Fibroblast of skin of back (primary cell): ENCODE data around the gene TTC28. TPM values are rescaled to one million over a fixed set of nuclear protein-coding genes. Genes with fewer than 3 reads are reported as not detected.
"Not testable (repeated sequence)": the region's sequence is repeated elsewhere in the genome, so short reads cannot be mapped to it uniquely, and the experiment has no call there.

Experiments
- DNase-seq: peaks from one replicate; pipeline ENCODE4 v3.0.0-alpha.2; 2013
- polyA plus RNA-seq, 2 experiments: library from polyadenylated mRNA; unstranded; fragments of 120-200 nt; gene quantifications; one replicate each; pipeline ENCODE4 v1.2.1, GENCODE V29; 2013; ENCODE audit not compliant: insufficient read length in 2 of 2

TTC28 gene
- 7.4 TPM for polyA plus RNA-seq (2013, experiment 1 of 2; ENCODE audit: insufficient read length)
- 7.2 TPM for polyA plus RNA-seq (2013, experiment 2 of 2; ENCODE audit: insufficient read length)

- DNase-seq: peak; percentile 84
Observed at GRCh38 chr22:28679611-28680287, at the start of gene TTC28. Gene TTC28, minus strand, starts transcription at chr22:28679840. Its CDS starts 117 bp downstream, at chr22:28679723.

- DNase-seq: peak; percentile 23
Observed at GRCh38 chr22:28728621-28729313, 49.1 kb upstream of the TTC28 start.

- DNase-seq: no peak
Observed at GRCh38 chr22:28728002-28728401, 48.4 kb upstream of the TTC28 start.

- DNase-seq: no peak
Observed at GRCh38 chr22:28718044-28718443, 38.4 kb upstream of the TTC28 start.

GRCh38 chr22:28716686-28717085 lies 37.0 kb upstream of the TTC28 start:
- peak; percentile 17 for DNase-seq

- peak; percentile 51 for DNase-seq
Observed at GRCh38 chr22:28715611-28716010, 36.0 kb upstream of the TTC28 start.

GRCh38 chr22:28714043-28714628 lies 34.5 kb upstream of the TTC28 start:
- DNase-seq: no peak

GRCh38 chr22:28711820-28712777 lies 32.5 kb upstream of the TTC28 start:
- DNase-seq: peak; percentile 91

- DNase-seq: no peak
Observed at GRCh38 chr22:28711341-28711740, 31.7 kb upstream of the TTC28 start.

- DNase-seq: peak; percentile 89
Observed at GRCh38 chr22:28710576-28711191, 31.0 kb upstream of the TTC28 start.

- peak; percentile 17 for DNase-seq
Observed at GRCh38 chr22:28710107-28710506, 30.5 kb upstream of the TTC28 start.

- DNase-seq: no peak
Observed at GRCh38 chr22:28706845-28707244, 27.2 kb upstream of the TTC28 start.

- no peak for DNase-seq
Observed at GRCh38 chr22:28703436-28703835, 23.8 kb upstream of the TTC28 start.

GRCh38 chr22:28702891-28703290 lies 23.3 kb upstream of the TTC28 start:
- no peak for DNase-seq

GRCh38 chr22:28693041-28693760 lies 13.6 kb upstream of the TTC28 start:
- DNase-seq: not testable (repeated sequence)

- not testable (repeated sequence) for DNase-seq
Observed at GRCh38 chr22:28689796-28690195, 10.2 kb upstream of the TTC28 start.

- DNase-seq: not testable (repeated sequence)
Observed at GRCh38 chr22:28682966-28683365, 3.3 kb upstream of the TTC28 start.

- DNase-seq: not testable (repeated sequence)
Observed at GRCh38 chr22:28680813-28681490, 1.3 kb upstream of the TTC28 start.

GRCh38 chr22:28678778-28679610 lies 646 bp downstream of the TTC28 start:
- not testable (repeated sequence) for DNase-seq

- not testable (repeated sequence) for DNase-seq
Observed at GRCh38 chr22:28678170-28678569, 1.5 kb downstream of the TTC28 start.
